SKM-1 treated with dmso at 0.1 percent for 144 hours (cell line): ENCODE data around the gene C10orf95.

Source experiments
- DNase-seq: peaks from one replicate; lab custom pipeline; 2025; ENCODE audit not compliant: unreplicated experiment; lab: John Stamatoyannopoulos, UW

C10orf95 gene

GRCh38 chr10:102405108-102405571, 46.2 kb downstream of the C10orf95 start:
- DNase-seq: no peak

GRCh38 chr10:102404361-102405107, 46.8 kb downstream of the C10orf95 start:
- DNase-seq: no peak

GRCh38 chr10:102403115-102403514, 48.2 kb downstream of the C10orf95 start:
- no peak for DNase-seq

GRCh38 chr10:102402512-102402896, 48.8 kb downstream of the C10orf95 start:
- DNase-seq: no peak

DNA sequence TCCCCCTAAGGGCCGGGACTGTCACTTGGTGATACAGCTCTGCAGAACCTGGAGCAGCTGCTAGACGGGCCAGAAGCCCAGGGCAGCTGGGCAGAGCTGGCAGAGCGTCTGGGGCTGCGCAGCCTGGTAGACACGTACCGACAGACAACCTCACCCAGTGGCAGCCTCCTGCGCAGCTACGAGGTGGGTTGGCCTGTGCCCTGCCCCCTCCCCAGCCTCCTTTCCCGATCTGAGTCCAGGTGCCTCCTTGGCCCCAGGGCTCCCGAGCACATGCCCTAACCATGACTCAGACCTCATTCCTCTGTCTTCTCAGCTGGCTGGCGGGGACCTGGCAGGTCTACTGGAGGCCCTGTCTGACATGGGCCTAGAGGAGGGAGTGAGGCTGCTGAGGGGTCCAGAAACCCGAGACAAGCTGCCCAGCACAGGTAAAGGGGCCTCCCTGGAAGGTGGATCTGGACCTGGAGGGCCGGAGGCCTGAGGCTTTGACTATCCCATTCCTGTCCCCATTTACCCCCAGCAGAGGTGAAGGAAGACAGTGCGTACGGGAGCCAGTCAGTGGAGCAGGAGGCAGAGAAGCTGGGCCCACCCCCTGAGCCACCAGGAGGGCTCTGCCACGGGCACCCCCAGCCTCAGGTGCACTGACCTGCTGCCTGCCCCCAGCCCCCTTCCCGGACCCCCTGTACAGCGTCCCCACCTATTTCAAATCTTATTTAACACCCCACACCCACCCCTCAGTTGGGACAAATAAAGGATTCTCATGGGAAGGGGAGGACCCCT, 49.4 kb downstream of the C10orf95 start:
- DNase-seq: no peak

- DNase-seq: no peak
These were observed 50.0 kb downstream of the C10orf95 start for GRCh38 chr10:102401342-102401654.

DNA sequence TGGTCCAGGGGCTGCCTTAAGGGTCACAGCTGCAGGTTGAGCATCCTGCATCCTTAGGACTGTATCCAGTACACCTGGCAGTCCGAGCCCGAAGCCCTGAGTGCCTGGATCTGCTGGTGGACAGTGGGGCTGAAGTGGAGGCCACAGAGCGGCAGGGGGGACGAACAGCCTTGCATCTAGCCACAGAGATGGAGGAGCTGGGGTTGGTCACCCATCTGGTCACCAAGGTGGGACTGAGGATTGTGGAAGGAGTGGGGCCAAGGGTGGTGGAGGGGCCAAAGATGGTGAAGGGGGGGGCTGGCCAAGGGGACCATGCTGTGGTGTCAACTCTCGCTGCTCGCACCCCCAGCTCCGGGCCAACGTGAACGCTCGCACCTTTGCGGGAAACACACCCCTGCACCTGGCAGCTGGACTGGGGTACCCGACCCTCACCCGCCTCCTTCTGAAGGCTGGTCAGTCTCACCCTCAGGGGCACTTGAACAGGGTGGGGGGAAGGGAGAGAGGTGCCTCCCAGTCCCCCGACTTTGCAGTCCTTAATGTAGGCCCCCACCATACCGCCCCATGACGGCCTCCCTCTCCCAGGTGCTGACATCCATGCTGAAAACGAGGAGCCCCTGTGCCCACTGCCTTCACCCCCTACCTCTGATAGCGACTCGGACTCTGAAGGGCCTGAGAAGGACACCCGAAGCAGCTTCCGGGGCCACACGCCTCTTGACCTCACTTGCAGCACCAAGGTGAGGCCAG, 50.6 kb downstream of the C10orf95 start:
- DNase-seq: no peak

DNA sequence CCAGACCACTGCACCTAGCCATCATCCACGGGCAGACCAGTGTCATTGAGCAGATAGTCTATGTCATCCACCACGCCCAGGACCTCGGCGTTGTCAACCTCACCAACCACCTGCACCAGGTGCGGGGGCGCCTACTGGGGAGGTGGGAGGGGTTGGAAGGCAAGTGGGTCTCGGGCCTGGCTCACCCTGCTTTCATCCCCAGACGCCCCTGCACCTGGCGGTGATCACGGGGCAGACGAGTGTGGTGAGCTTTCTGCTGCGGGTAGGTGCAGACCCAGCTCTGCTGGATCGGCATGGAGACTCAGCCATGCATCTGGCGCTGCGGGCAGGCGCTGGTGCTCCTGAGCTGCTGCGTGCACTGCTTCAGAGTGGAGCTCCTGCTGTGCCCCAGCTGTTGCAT, 51.3 kb downstream of the C10orf95 start:
- DNase-seq: no peak
